GM20431 (cell line): ENCODE results near the gene ZIC2.

ENCODE experiments used
- in situ Hi-C: fragments of 300-500 bp; cut with MseI, MboI; formaldehyde crosslinking; loops from one replicate; pipeline ENCODE4 v1.15.0; 2020; ENCODE audit warnings: low sequenced_read_pairs; ENCODE audit not compliant: unreplicated experiment

ZIC2 gene

DNA sequence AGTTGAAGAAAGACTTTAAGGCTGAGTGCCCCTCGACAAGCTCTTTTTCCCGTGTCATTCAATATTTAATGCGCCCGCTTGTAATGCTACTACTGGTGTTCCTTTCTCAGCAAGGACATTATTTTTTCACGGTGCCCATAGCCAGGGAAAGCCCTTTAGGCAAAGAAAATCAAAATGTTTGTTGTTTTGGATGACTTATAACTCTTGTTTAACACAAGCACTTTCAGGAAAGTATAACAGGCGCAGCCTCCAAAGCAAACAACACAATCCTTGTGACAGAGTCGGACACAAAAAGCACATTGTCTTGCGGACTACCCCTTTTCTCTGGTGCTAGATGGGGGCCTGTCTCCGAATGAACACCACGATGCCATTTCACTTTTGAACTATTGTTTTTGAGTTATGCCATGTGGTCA, 22.5 kb upstream of the ZIC2 start:
- in situ Hi-C loops: no loop called here

DNA sequence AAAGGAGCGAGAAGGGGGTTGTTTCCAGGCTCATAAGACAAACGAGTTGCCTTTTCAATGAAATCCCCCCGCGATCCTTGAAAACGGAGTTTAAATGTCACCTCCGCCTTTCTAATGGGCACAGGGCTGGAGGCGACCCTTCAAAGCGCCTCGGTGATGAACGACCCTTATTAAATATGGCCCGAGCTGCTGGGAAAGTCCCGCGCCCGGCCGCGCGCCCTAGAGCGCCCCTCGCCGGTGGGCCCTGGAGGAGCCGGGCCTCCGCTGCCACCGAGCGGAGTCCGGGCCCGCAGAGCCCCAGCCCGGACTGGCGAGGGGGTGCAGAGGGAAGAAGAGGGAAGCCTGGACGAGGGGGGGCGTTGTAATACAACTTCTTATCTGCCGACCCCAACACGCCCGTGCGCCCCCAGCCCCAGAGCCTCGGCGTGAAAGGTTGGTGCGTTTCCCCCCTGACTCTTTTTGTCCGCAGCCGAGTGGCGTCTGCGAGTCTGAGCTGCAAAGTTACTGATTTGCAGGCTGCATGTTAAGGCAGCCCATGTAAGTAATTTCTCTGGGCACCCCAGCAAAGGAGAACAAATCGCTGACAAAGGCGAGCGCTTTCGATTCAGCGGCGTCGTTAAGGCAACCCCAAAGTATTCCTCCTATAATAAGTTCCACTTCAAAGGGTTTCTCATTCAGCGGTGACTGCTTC, 21.9 kb upstream of the ZIC2 start:
- in situ Hi-C loops: no loop called here

DNA sequence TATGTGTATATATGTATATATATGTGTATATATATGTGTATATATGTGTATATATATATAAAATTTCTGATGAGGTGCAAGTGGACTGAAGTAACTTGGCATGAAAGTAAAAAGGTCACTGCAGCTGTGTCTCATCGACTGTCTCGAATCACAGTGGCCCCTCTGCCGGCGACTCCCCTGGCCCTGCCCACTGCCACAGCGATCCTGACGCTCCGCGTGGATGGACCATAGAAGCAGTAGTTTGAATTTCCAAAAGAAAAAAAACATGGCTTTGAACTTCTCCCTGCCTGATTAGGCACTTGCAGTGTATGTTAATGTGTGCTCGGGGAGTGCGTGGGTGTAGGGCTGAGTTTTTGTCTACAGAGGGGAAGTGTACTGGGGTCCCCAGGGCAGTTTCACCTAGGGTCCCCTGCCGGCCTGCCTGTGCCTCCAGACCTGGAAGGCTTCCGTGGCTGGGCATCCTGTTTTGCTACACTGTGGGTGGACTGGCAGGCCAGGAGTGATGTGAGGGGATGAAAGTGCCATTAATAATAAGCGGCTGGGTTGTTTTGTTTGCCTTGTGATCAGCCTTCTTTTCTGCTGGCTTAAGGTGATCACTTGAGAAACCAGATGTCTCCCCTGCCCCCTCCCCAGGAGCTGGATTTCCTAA, 20.8 kb upstream of the ZIC2 start:
- in situ Hi-C loops: no loop called here

DNA sequence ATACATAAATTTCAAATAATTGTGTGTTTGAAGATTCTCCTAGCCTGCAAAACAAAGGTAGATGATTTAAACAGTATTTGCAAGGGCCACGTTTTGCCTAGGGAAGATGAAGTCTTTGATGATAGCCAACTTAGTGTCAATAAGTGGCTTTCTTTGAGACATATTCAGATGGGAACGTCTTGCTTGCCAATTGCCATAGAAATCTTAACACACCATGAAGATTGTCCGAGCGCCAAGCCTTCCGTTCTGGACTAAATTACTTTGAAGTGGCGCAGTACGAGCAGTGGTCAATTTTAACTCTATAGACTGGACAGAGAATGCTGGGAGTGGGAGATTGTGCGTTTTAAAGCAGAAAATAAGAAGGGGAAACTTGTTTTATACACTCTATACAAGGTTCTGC, 19.9 kb upstream of the ZIC2 start:
- in situ Hi-C loops: no loop called here

- in situ Hi-C loops: no loop called here
Measured at GRCh38 chr13:99962242-99962641, 19.3 kb upstream of the ZIC2 start.

DNA sequence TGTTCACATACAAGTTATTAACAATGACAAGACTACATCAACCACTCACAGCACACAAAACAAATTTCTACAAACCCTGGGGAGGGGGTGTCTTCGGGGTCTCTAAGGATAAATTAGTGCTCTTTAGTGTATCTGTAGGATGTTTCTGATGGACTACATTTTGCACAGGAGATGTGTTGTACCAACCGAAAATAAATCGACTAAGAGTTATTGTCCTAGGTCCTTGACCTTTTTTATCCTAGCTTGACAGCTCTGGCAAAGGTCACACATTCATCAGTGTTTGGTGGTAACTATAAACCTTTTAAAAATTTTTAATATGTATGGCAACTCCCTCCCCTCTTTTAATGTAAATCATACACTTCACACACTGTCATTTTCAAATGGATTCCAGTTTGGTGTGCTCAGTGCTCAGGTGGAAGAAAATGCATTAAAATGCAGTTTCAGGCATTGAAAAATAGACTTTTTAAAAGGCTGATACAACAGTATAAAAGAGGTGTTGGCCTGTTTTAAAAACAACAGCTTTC, 17.7 kb upstream of the ZIC2 start:
- in situ Hi-C loops: no loop called here

GRCh38 chr13:99965329-99966000, 16.1 kb upstream of the ZIC2 start:
- in situ Hi-C loops: no loop called here

DNA sequence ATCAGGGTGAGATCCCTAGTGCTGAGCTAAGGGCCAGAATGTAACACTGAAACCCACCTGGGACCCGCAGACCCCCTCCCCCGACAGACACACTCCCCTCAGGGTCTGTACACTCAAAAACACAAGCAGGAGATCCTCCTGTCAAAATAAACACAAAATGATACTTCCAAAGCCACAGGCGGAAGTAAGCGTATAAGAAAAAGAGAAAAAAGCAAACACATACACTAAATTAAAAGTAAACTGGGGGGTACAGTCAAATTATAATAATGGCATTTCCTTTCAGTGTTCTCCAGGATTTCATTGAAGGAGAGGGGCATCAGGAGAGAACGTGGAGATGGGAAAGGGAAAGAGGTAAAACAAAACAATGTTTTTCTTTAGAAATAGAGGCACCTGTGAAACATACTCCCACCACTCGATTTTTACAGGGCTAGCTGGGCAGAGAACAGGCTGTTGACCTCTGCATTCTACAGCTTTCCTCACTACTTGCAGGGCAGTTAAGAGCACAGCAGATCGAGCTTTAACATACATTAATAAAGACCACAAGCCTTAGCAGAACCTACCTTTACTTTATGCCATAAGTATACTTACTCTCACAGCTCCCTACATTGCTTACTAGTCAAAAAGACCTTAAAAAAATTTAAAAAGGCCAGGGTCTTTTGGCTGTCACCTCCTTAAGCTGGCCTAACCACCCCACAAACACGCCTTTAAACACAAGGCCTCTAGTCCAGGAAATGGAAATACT, 15.3 kb upstream of the ZIC2 start:
- in situ Hi-C loops: no loop called here

DNA sequence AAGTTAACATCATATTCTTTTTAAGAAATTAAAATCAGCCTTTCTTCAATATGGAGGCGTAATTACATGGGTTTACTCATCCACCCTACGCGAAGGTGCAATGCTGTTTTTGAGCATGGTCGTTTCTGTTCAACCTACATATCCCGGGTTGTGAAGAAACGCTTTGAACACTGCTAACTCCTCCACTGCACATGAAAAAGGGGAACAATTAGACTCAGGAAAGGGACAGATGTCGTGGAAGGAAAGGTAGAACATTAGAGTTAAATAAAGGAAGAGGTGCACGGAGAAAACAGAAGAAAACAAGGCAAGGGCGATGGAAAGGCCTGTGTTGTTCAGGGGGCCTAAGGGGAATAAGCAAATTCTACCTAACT, 14.1 kb upstream of the ZIC2 start:
- in situ Hi-C loops: no loop called here

GRCh38 chr13:99967869-99968520, 13.6 kb upstream of the ZIC2 start:
- in situ Hi-C loops: no loop called here

DNA sequence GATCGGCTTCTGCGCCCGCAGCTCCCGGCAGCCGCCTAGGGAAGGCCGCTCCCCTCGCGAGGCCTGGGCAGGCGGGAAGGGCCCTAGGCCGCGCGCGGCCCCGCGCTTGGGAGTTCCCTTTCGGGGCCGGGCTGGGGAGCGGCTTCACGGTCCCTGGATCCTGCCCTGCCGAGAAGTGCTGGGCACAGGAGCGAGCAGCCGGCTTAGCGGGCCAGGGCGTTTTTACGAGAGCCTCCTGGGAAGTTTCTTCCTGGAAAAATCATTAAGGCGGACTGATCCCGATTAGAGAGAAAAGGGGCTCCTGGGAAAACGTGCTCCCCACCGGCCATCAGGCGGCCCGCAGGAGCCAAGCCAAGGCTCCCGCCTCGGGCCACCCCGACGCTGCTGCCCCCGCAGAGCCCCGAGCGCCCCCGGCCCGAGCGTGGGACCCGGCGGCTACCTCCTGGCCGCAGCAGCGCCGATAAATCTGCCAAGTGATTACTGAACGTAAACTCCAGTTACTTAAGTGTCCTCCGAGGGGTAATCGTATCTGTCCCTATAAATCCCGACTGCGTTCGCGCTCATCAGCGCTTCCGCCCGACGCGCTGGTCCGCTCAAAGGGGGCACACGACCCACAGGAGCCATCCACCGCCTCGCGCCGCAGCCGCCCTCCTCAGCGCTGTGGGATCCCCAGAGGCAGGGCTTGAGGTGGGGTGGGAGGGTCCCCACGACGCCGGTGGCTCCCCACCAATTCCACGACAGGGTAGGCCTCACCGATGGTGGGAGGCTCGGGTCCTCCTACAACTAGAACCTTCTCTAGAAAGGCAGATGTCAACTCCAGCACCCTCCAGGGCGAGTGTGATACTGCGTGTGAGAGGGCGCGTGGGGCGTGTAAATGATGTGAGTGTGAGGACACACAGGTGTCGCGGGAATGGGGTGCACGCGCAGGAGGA, 12.8 kb upstream of the ZIC2 start:
- in situ Hi-C loops: no loop called here

DNA sequence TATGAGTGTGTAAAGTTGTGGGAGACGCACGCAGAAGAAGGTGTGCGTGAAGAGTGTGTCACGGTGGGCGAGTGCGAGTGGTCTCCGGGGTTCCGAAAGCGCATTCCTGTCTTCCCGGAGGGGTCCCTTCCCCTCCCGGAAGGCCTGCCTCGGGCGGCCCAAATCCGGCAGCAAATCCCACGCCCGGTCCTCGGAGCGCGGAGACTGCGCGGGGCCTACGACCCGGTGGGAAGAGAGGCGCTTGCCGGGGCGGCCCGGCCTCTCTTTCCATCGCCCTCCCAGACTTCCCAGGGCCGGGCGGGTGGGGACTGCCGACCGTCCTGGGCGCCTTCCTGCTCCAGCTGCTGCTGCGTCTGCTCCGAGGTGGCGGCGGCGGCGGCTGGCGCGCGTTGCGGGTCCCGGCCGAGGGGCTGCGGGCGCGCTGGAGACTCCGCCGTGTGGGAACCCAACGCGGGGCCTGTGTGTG, 12.1 kb upstream of the ZIC2 start:
- in situ Hi-C loops: no loop called here

DNA sequence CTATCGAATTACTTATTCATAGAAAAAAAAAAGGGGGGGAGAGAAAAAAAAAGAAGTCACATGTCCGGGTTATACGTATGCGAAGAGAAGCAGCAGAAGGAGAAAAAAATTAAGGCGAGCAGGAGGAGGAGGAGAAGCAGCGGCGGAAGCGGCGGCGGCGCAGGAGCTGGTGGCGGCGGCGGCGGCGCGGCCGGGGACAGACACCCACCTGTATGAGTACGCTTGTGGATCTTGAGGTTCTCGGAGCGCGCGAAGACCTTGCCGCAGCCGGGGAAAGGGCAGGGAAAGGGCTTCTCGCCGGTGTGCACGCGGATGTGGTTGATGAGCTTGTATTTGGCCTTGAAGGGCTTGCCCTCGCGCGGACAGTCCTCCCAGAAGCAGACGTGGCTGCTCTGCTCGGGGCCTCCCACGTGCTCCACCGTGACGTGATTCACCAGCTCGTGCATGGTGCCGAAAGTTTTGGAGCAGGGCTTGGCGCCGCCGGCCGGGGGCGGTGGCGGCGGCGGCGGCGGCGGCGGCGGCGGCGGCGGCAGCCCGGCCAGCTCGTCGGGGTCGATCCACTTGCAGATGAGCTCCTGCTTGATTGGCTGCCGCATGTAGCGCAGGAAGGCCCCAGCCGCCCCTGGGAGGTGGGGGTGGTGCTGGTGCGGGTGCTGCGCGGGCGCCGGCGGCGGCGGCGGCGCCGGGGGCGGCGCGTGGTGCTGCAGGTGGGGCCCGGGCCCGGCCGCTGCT, 11.5 kb upstream of the ZIC2 start:
- in situ Hi-C loops: no loop called here

GRCh38 chr13:99970651-99971575, 10.7 kb upstream of the ZIC2 start:
- in situ Hi-C loops: no loop called here

- in situ Hi-C loops: no loop called here
Measured at GRCh38 chr13:99971576-99972189, 9.9 kb upstream of the ZIC2 start, which contains the start of gene ZIC5. Gene ZIC5 (minus strand): TSS chr13:99971767. CDS start chr13:99971603, 164 bp downstream.

DNA sequence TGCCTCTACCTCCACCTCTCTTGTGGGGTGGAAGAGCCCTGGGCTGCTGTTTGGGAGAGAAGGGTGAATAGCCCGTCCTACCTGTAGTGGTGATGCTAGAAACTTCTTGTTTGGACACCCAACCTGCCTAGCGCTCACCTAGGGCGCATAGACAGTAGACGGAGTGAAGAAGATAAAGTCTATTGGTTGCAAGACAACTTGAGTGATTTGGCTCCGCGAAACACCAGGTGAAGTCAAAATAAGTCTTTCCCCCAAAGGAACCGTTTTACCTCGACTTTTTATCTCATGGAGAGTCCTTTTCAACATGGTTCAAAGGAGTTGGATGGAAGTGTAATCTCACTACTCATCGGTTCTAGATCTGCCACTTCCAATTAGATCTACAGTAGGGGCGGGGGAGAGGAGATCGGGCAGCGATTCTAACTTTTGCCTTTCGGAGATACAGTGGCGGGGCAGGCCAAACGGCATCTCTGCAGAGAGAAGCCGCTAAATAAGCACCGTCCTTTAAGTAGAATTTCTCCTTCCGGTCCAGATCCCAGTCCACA, 9.3 kb upstream of the ZIC2 start:
- in situ Hi-C loops: no loop called here
